Neural progenitor cell (in vitro differentiated cells): Measurements from ENCODE around the gene ZFPL1. TPM values are rescaled to one million over a fixed set of nuclear protein-coding genes. Genes with fewer than 3 reads are reported as not detected.

Source experiments
- DNase-seq: peaks from one replicate; pipeline ENCODE4 v3.0.0-alpha.2; 2016; ENCODE audit warnings: low spot score
- H2AFZ ChIP-seq: fragments of 200-600 bp; sonication (generic); replicated peaks from 2 replicates; pipeline ENCODE4 v1.6.1; 2016; ENCODE audit warnings: antibody characterized with exemption
- H3F3A ChIP-seq: fragments of 200-600 bp; sonication (generic); 2 replicates; pipeline ENCODE4 v1.6.1; 2016; ENCODE audit warnings: antibody characterized with exemption, low read depth
- H3K27ac ChIP-seq: fragments of 200-600 bp; sonication (generic); 2 replicates; pipeline ENCODE4 v1.5.1; 2016; ENCODE audit warnings: mild to moderate bottlenecking
- H3K27me3 ChIP-seq: fragments of 200-600 bp; sonication (generic); 2 replicates; pipeline ENCODE4 v1.6.1; 2016; ENCODE audit warnings: mild to moderate bottlenecking, moderate library complexity
- H3K36me3 ChIP-seq: fragments of 200-600 bp; sonication (generic); 2 replicates; pipeline ENCODE4 v1.5.1; 2016
- H3K4me1 ChIP-seq: fragments of 200-600 bp; sonication (generic); 2 replicates; pipeline ENCODE4 v1.6.1; 2016; ENCODE audit warnings: mixed run types
- H3K4me2 ChIP-seq: fragments of 200-600 bp; sonication (generic); 2 replicates; pipeline ENCODE4 v1.6.1; 2016
- H3K4me3 ChIP-seq: fragments of 200-600 bp; sonication (generic); 2 replicates; pipeline ENCODE4 v1.5.1; 2016
- H3K79me2 ChIP-seq: fragments of 200-600 bp; sonication (generic); 2 replicates; pipeline ENCODE4 v1.6.1; 2016; ENCODE audit warnings: low read depth
- H3K9ac ChIP-seq: fragments of 200-600 bp; sonication (generic); 2 replicates; pipeline ENCODE4 v1.6.1; 2016
- H3K9me3 ChIP-seq: fragments of 200-600 bp; sonication (generic); 2 replicates; pipeline ENCODE4 v1.5.1; 2016; ENCODE audit warnings: low read depth
- H4K20me1 ChIP-seq: fragments of 200-600 bp; sonication (generic); 2 replicates; pipeline ENCODE4 v1.6.1; 2016; ENCODE audit warnings: low read depth
- H3K27ac Mint-ChIP-seq: 3 replicates; pipeline ENCODE4 v1.8.0; 2021; ENCODE audit warnings: mixed read lengths
- H3K27me3 Mint-ChIP-seq: 2 replicates; pipeline ENCODE4 v1.8.0; 2022; ENCODE audit warnings: low read depth, mild to moderate bottlenecking, inconsistent platforms, moderate library complexity, mixed read lengths; ENCODE audit not compliant: insufficient read depth
- H3K36me3 Mint-ChIP-seq: 3 replicates; pipeline ENCODE4 v1.8.0; 2021; ENCODE audit warnings: mixed read lengths
- H3K4me1 Mint-ChIP-seq: 3 replicates; pipeline ENCODE4 v1.8.0; 2021; ENCODE audit warnings: mixed read lengths
- H3K4me3 Mint-ChIP-seq: 3 replicates; pipeline ENCODE4 v1.8.0; 2021; ENCODE audit warnings: mild to moderate bottlenecking, moderate library complexity, mixed read lengths
- H3K9me3 Mint-ChIP-seq: 3 replicates; pipeline ENCODE4 v1.8.0; 2020; ENCODE audit warnings: mixed read lengths
- EZH2 ChIP-seq: fragments of 200-600 bp; sonication (generic); IDR thresholded peaks from 2 replicates; pipeline ENCODE4 v1.6.1; 2017; ENCODE audit warnings: antibody characterized with exemption, mild to moderate bottlenecking, moderate library complexity
- EZH2phosphoT487 ChIP-seq: fragments of 200-600 bp; sonication (generic); IDR thresholded peaks from 2 replicates; pipeline ENCODE4 v1.6.1; 2017; ENCODE audit warnings: antibody characterized with exemption
- total RNA-seq: library from RNA; depleted of rRNA; stranded (reverse); fragments of >200 nt; gene quantifications from 2 replicates; pipeline ENCODE4 v1.2.3, GENCODE V29; 2015; ENCODE audit warnings: low replicate concordance
- TF ChIP-seq, protein P1 (sequence below): fragments of 200-600 bp; sonication (generic); IDR thresholded peaks from 2 replicates; pipeline ENCODE4 v1.5.1; 2017; ENCODE audit warnings: antibody characterized with exemption, mild to moderate bottlenecking

ZFPL1 gene
- total RNA-seq, 1 donor from 2014 or later = 12.6 TPM

DNA sequence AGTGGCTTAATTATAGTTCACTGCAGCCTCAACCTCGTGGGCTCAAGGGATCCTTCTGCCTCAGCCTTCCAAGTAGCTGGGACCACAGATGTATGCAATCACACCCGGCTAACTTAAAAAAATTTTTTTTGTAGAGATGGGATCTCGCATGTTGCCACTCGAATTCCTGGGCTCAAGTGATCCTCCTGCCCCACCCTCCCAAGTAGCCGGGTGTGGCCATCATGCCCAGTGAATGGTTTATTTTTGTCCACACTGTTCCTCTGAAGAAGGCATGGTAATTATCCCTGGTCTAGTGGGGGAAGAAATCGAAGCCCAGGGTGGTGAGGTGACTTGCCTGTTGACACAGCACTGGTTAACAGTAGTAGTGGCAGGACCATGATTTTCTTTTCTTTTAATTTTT lies 41.1 kb upstream of the ZFPL1 start:
- Histone ChIP-seq H3K4me2 (no peak overlapping the region), H3K27me3 (no peaks in the 10 kb centered on the region), H3K4me3 (no peak overlapping the region), H2AFZ (no peak overlapping the region), H3K9ac (no peak overlapping the region), H3K79me2 (peaks cover 15% of the 10 kb centered on the region), H3K9me3 (no peaks in the 10 kb centered on the region), H3K36me3 (no peaks in the 10 kb centered on the region), H3F3A (peaks cover 8% of the 10 kb centered on the region), H3K4me1 (no peaks in the 10 kb centered on the region), H4K20me1 (peaks cover 17% of the 10 kb centered on the region), H3K27ac (no peak overlapping the region)
- H3K27ac Mint-ChIP-seq = no peak overlapping the region
- TF ChIP-seq EZH2phosphoT487 (no peak), EZH2 (no peak)
- TF ChIP-seq, protein P1, sequence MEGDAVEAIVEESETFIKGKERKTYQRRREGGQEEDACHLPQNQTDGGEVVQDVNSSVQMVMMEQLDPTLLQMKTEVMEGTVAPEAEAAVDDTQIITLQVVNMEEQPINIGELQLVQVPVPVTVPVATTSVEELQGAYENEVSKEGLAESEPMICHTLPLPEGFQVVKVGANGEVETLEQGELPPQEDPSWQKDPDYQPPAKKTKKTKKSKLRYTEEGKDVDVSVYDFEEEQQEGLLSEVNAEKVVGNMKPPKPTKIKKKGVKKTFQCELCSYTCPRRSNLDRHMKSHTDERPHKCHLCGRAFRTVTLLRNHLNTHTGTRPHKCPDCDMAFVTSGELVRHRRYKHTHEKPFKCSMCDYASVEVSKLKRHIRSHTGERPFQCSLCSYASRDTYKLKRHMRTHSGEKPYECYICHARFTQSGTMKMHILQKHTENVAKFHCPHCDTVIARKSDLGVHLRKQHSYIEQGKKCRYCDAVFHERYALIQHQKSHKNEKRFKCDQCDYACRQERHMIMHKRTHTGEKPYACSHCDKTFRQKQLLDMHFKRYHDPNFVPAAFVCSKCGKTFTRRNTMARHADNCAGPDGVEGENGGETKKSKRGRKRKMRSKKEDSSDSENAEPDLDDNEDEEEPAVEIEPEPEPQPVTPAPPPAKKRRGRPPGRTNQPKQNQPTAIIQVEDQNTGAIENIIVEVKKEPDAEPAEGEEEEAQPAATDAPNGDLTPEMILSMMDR = no peak
- peak overlapping the region; percentile 93 for H3K4me3 Mint-ChIP-seq
- no peak for DNase-seq
- H3K27me3 Mint-ChIP-seq = peaks cover 14% of the 10 kb centered on the region
- peaks cover 7% of the 10 kb centered on the region for H3K36me3 Mint-ChIP-seq
- no peaks in the 10 kb centered on the region for H3K9me3 Mint-ChIP-seq
- H3K4me1 Mint-ChIP-seq = peaks cover 9% of the 10 kb centered on the region

DNA sequence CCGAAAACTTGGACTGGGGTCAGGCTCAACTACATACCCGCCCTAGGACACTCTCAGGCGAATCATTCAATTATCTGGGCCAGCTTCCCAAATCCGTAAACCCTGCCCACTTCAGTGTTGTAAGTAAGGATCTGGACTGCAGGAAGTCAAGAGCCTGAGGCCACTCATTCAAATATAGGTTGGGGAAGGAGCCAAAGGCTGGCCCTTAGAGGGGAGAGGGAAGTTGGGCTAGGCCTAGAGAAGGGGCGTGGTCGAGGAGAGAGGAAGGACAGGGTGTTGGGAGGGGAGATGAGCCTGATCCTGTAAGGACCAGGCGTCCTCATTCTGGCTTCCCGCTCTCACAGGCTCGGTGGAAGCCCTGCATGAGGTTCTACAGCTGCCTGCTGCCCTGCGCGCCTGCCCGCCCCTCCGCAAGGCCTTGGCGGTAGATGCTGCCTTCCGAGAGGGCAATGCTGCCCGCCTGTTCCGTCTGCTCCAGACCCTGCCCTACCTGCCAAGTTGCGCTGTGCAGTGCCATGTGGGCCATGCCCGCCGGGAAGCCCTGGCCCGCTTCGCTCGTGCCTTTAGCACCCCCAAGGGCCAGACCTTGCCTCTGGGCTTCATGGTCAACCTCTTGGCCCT lies 40.0 kb upstream of the ZFPL1 start:
- H3K4me1 ChIP-seq = no peaks in the 10 kb centered on the region

DNA sequence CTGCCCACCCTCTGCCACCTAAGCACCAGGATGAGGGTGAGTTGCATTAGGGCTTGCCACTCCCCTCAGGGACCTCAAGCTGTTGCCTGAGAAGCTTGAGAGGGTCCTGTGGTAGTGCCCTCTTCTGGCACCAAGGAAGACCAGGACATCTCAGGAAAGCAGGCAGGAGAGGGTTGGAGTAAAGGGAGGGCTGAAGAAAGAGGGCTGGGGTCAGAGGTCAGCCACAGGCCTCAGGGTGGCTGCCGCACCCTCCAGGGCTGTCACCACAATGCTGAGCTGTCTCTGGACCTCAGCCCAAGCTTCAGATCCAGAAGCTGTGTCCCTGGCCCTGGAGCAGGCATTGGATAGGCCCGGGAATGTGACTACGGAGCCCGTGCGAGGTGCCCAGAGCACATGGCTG lies 39.0 kb upstream of the ZFPL1 start:
- Mint-ChIP-seq H3K9me3 (no peaks in the 10 kb centered on the region), H3K36me3 (peaks cover 7% of the 10 kb centered on the region), H3K4me1 (peaks cover 9% of the 10 kb centered on the region), H3K4me3 (no peak overlapping the region), H3K27ac (no peak overlapping the region), H3K27me3 (peaks cover 14% of the 10 kb centered on the region)
- peaks cover 6% of the 10 kb centered on the region for H3F3A ChIP-seq
- H3K4me3 ChIP-seq = no peak overlapping the region
- no peaks in the 10 kb centered on the region for H3K9me3 ChIP-seq
- H3K27me3 ChIP-seq = no peaks in the 10 kb centered on the region
- peaks cover 17% of the 10 kb centered on the region for H4K20me1 ChIP-seq
- H3K9ac ChIP-seq = no peak overlapping the region
- no peaks in the 10 kb centered on the region for H3K36me3 ChIP-seq
- no peak overlapping the region for H3K27ac ChIP-seq
- H3K4me1 ChIP-seq = no peaks in the 10 kb centered on the region
- no peak for DNase-seq
- no peak overlapping the region for H3K4me2 ChIP-seq
- TF ChIP-seq EZH2 = no peak
- no peak for TF ChIP-seq EZH2phosphoT487
- TF ChIP-seq, protein P1 = no peak
- H3K79me2 ChIP-seq = peaks cover 15% of the 10 kb centered on the region
- no peak overlapping the region for H2AFZ ChIP-seq

More for the DNA sequence above, 40.0 kb upstream of the ZFPL1 start:
- no peak for DNase-seq
- no peaks in the 10 kb centered on the region for H3K9me3 ChIP-seq
- no peak overlapping the region for H3K9ac ChIP-seq
- no peaks in the 10 kb centered on the region for H3K27me3 ChIP-seq
- Mint-ChIP-seq H3K36me3 (peaks cover 7% of the 10 kb centered on the region), H3K27me3 (peaks cover 14% of the 10 kb centered on the region), H3K4me3 (peak overlapping the region; percentile 41), H3K4me1 (peaks cover 9% of the 10 kb centered on the region), H3K27ac (no peak overlapping the region), H3K9me3 (no peaks in the 10 kb centered on the region)
- H3K79me2 ChIP-seq = peaks cover 15% of the 10 kb centered on the region
- no peak overlapping the region for H3K27ac ChIP-seq
- no peak overlapping the region for H2AFZ ChIP-seq
- H3K4me3 ChIP-seq = no peak overlapping the region
- no peaks in the 10 kb centered on the region for H3K36me3 ChIP-seq
- H3K4me2 ChIP-seq = no peak overlapping the region
- TF ChIP-seq, protein P1 = no peak
- TF ChIP-seq EZH2 = no peak
- no peak for TF ChIP-seq EZH2phosphoT487
- peaks cover 8% of the 10 kb centered on the region for H3F3A ChIP-seq
- H4K20me1 ChIP-seq = peaks cover 17% of the 10 kb centered on the region
